ENCODE measurements around the gene CACNA1G.
A peak's percentile ranks its signal among the peaks of the same experiment; 100 is the strongest.

CACNA1G gene

DNA sequence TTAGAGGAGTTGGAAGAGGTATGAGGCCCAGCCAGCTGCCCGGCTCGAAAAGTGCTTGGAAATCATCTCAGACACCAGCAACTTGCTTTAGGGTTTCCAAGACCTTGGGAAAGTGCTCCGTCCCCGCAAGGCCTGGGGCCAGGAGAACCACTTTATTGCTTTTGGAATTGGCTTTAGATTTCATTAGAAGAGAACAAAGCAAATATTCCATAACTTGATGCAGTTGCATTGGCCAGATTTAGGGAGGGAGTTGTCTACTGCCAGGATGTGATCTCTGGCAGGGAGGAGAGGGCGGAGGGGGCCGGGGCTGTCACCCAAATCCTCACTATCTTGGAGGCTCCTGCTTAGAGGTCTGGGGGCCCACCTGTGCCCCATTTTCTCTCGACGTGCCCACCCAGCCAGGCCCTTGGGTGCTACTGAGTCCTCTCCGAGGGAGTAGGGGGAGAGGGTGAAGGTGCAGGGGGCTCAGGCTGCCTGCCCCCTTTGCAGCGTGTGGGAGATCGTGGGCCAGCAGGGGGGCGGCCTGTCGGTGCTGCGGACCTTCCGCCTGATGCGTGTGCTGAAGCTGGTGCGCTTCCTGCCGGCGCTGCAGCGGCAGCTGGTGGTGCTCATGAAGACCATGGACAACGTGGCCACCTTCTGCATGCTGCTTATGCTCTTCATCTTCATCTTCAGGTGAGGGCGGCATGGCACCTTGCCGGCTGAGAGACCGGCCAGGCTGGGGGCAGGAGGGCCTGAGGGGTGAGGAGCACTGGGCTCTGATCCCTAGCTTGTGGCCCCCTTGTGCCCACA is 30.6 kb downstream of the CACNA1G start:
- no peak for DNase-seq

DNA sequence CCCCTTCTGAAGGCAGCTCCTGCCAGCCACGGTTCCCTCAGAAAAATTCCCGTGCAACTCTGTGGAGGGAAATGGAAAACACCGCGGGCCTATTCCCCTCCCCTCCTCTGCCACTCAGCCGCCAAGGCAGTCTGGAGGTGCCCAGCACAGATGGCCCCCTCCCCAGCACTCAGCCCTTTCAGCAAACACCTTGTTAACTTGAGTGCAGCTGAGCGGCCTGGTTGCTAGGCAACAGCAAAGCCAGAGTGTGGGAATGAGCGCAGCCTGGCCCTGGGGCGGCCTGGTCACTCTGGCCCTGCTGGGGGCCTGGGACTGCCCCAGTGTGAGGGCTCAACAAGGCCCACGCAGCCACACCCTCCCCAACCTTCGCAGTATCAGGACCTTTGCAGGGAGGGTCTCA is 32.8 kb downstream of the CACNA1G start:
- peak; percentile 33 for DNase-seq

DNA sequence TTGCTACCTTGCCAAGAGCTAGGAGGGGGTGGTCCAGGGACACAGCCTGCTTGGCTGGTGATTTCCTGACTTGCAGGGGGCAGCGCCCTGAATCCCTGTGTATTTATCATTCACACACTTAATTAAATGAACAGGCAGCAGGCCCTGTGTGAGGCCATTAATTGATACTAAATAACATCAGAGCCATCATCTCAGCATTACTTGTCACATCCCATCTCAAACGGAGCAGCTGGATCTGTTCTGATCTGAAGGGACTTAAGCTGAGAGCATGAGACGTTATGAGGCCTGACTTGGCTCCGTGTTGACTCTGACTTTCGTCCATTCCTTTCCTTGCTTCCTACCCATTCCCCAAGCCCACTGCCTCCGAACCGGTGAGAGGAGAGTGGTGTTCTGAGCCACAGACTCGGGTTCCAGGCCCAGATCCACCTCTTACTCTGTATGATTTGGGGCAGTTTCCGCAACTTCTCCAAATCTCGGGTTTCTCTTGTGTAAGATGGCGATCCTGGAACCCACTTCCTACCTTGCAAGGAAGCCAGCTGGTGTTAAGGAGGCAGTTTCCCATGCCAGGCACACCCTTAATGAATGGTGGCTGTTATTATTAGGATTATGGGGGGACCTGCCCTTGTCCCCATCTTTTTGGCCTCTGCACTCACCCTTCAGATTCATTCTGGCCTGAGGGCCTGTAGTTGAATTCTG is 33.8 kb downstream of the CACNA1G start:
- DNase-seq, result no peak

DNA sequence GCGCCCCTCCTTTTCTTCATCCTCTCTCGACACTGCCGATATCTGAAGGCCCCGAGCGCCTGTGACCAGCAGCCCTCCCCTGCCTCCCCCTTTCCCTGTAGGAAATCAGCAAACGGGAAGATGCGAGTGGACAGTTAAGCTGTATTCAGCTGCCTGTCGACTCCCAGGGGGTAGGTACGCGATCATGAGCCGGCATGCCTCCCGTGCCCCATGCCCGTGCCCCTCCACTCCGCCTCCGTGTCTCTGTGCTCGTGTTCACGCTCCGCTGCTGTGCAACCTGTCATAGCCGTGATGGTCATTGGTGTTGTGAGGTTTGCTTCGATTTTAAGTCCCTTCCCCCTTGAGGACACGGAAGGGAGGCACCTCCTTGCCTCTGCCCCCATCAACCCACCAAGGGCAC is 34.4 kb downstream of the CACNA1G start:
- DNase-seq, result no peak

DNA sequence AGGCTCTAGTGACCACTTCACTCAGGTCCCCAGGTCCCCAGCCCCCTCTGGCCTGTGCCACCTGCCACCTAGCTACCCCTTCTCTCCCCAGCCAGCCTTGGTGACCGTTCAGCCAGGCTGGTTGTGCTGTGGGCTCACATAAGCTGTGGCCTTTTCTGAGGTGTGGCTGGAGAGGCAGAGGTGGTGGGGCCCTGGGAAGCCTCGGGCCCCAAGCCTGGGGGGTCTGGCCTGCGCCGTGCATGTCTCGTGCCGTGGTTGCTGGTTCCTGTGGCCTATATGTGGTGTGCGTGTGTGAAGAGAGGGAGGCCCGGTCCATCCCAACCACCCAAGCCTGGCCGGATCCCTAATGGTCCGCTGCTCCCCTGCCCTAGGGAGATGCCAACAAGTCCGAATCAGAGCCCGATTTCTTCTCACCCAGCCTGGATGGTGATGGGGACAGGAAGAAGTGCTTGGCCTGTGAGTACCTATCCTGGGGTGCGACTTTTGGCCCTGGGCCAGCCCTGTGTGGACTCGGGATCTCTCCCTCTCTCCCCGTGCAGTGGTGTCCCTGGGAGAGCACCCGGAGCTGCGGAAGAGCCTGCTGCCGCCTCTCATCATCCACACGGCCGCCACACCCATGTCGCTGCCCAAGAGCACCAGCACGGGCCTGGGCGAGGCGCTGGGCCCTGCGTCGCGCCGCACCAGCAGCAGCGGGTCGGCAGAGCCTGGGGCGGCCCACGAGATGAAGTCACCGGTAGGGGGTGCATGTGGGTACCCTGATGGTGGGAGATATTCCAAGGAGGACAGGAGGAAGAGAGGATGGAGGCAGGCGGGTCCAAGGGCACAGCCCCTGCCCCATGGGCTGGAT is 35.9 kb downstream of the CACNA1G start:
- no peak for DNase-seq

DNA sequence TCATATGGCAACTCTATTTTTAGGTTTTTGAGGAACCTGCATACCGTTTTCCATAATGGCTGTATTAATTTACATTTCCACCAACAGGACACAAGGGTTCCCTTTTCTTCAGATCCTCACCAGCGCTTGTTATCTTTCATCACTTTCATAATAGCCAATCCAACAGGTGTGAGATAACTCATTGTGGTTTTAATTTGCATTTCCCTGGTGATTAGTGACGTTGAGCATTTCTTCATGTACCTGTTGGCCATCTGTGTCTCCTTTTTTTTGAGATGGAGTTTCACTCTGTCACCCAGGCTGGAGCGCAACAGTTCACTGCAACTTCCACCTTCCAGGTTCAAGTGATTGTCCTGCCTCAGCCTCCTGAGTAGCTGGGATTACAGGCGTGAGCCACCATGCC is 38.0 kb downstream of the CACNA1G start:
- DNase-seq, result no peak

DNA sequence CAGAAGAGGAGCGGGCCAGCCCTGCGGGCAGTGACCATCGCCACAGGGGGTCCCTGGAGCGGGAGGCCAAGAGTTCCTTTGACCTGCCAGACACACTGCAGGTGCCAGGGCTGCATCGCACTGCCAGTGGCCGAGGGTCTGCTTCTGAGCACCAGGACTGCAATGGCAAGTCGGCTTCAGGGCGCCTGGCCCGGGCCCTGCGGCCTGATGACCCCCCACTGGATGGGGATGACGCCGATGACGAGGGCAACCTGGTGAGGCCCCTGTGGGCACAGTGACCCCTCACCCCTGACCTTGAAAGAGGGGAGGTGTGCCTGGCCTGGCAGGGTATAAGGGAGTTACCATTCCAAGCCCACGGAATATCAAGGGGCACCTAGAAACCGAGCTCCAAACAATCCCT is 39.1 kb downstream of the CACNA1G start:
- no peak for DNase-seq

DNA sequence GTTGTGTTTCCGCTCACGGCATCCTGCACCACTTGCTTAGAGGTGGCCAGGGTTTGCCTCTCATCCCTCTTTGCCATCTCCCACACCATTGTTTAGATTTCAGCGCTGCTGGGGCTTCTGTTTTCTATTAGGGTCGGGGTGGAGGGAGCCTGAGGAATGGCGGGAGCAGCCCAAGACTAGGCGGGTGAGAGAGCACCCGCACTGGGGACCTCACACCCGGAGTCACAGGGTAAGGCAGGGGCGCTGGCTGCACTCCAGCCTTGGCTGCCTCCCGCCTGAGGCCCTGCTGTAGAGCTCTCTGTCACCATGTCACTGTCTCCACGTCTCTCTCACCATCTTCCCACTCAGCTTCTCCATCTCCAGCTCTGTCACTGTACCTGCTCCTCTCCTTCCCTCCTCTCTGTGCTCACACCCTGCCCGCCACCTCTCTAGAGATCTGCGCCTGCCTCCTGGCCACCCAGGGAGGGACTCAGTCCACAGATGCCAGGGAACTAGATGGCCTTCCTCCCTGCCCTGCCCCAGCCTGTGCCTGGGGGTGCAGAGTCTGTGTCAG is 41.4 kb downstream of the CACNA1G start:
- no peak for DNase-seq

DNA sequence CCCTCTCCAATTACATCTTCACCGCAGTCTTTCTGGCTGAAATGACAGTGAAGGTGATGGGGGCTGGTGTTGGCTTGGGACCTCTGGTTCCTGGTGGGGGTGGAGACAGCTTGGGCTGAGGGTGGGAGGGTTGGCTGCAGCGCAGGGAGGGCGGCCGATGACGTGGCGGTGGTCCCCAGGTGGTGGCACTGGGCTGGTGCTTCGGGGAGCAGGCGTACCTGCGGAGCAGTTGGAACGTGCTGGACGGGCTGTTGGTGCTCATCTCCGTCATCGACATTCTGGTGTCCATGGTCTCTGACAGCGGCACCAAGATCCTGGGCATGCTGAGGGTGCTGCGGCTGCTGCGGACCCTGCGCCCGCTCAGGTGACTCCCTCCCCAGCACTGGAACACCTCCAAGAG is 42.3 kb downstream of the CACNA1G start:
- DNase-seq, result no peak

DNA sequence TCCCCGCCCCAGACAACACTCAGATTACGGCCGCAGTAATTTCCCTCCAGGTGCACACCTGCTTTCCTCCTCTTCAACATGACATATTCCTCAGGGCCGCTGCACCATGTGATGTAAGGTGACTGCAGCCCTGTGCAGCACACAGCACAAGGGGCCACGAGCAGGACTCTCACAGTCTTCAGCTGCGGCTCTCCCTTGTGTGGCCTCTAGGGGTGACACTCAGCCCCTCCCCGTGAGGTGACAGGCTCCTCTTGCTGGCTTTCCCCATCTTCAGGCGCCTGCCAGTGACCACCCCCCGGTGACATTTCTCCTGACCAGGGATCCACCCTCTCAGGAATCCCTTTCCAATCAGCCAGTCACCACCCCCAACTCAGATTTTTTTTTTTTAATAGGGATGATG is 42.8 kb downstream of the CACNA1G start:
- DNase-seq, result peak; percentile 65

DNA sequence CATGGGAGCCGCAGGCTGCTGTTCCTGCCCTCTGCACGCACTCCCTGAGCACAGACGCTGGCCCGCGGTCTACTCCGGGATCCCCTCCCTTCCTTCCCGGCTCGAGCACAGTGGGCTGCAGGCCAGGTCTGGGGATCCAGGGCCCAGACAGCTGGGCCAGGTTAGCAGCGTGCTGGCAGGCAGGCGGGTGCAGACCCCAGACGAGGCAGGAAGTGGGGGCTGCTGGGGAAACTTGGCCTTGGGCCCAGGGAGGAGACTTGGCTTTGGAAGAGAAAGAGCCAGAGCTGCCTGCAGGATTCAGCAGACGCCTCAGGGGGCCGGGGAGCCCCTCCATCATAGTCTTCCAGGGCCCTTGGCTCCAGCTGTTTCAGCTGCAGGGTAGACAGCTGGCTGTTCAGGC is 44.0 kb downstream of the CACNA1G start:
- DNase-seq, result no peak

DNA sequence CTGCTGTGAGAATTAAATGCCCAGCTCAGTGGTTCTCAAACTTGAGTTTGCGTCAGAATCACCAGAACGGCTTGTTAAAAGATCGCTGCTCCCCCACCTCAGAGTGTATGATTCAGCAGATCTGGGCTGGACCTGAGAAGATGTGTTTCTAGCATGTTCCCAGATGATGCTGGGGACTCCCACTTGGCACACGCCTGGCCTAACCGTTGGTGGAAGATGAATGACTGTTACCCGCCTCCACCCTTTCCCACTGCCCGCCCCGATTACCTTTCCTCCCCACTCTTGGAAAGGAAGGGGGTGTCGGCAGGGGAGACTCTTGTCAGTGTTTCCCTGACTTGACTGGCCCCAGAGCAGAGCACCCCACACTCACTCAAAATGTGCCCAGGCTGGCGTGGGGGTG is 44.9 kb downstream of the CACNA1G start:
- DNase-seq, result no peak

DNA sequence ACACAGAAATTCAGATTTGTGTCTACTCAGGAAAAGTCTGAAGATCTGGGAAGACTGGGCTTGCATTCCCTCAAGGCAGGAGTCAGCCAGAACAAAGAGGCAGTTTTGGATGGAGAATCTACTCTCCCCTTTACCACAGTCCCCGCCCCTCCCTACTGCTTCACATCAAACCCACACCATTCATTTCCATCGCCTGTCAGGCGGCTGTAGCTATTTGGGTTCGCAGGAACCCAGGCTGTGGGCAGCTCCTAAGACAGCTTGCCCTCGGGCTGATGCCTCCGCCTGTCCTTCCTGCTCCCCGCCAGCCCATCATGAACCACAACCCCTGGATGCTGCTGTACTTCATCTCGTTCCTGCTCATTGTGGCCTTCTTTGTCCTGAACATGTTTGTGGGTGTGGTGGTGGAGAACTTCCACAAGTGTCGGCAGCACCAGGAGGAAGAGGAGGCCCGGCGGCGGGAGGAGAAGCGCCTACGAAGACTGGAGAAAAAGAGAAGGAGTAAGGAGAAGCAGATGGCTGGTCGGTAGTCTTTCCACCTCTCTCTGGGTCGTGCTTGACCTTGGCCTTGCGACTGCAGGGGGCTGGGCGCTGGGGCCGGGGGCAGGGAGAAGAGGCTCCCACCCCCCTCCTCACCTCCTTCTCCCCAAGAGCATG is 47.1 kb downstream of the CACNA1G start:
- DNase-seq, result no peak

DNA sequence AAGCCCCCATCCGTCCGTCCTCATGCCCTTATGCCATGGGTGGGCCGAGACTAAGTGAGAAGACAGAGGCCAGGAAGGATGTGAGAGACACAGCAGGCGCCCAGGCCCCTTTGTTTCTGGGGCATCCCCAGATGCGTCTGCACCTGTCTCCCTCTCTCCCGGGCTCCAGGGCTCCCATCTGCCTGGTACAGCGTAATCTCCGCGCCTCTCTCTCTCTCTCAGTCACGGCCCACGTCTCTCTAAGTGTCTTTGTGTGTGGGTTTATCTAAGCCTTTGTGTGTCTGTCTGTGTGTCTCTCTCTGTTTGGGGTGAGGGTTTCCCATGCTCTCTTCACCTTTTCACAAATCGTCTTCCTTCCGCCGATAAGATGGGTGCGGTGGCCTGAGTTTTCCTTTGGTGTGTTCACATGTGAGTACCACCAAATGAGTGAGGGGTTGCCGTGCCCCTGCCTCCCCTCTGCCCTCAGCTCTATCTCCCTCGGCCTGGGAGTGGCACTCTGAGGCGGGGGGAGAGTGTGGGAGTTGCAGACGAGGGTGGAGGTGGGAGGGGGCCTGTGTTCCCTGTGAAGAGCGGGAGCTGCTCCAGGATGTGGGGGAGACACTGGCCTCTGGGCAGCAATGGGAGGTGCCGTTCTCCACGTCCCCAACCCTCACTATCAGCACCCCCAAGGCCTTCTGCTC is 48.3 kb downstream of the CACNA1G start:
- DNase-seq, result peak; percentile 21

DNA sequence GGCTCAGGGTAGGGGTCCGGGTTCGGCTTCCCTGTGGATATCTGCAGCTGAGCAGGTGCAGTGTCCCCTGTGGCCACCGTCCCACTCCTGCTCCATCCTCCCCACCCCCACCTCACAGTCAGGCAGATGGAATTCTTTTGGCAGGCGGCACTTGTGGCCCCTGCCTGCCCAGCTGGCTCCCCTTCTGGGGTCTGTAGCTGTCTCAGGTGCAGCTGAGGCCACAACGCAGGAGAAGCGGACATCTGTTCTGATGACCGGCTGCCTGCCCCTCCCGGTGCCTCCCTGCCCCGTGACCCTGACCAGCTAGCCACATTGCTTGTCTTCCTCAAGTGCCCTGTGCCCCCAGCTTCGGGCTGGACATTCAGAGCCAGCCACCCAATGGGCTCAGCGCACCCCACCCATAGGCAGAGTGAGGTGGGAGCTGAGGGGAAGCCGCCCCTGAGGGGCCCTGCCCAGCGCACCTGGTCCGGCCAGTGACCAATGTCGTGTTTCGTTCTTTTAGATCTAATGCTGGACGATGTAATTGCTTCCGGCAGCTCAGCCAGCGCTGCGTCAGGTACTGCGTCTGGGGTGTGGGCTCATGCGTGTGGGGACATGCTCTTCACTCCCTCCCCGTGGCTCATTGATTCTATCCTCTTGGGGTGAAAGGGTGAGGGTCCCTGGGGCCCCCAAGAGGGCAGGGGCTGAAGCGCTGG is 49.0 kb downstream of the CACNA1G start:
- DNase-seq, result no peak

DNA sequence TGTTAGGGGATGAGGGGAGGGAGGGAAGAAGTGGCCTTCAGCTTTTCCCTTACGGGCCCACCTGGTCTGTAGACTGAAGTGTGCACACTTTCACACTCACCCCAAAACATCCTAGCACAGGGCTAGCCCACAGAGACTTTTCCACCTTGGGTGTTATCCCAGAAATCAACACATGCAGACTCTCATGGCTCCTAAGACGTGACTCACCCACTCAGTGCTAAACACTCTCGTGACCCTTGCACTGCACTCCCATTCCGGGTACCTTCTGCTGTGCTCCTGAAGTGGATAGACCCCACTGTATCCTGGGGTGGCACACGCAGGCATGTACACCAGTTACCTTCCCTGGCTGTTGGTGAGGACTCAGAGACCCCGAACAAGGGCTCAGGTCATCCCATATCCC is 51.1 kb downstream of the CACNA1G start:
- DNase-seq, result no peak

DNA sequence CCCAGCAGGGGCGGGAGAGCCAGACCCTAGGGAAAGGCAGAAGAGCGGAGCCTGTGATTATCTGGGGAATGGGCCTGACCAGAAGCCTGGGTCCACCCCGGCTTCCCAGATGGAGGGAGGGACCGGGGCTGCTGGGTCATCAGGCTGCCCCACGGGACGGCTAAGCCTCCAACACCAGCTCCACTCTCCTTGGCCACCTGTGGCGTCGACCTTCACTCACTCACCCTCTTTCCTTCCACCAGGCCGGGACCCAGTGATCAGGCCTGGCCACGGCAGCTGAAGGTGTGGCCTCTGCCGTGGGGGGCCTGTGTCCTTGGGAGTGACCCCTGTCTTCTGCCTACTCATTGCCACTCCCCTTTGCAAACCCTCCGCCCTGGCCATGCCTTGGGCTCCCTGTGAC is 51.8 kb downstream of the CACNA1G start:
- no peak for DNase-seq

DNA sequence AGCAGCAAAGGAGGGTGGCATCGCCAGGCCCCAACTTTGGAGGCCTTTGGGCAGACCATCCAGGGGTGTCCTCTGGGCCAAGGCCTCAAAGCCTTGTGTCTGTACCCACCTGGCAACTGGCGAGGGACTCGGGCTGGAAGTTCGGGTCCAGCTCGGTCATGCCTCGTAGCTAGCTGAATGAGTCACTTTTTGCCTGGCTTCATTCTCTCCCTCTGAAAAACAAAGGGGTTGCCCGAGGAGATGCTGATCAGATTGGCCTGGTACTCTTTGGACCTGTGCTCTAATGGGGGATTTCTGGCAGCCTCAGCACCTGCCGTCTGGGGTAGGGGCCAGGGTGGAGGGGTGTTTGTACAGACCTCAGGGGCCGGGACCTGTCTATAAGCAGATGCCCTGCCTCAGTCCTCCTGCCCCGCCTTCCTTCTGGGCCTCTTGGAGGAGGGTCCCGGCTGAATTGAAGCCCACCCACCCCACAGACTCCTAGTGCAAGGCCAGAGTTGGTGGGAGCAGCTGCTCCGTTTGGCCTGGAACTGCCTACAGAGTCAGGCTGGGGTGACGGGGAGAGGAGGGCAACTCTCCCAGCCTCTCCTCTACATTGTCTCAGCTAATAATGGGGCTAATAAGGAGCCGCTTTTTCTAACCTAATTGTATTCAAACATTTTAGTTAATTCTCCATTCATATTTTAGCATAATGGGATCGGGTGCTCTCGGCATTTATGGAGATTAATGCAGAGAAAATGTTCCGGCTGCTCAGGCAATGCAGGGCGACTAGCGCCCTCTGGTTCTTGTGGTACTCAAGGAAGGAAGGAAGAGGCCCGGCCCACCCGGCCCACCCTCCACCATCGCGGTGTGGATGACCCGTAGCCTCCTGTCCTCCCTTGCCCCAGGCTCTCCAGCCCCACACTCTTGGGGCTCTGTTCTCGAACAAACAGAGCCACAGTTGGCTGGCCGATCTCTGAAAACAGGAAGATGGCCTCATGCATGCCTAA is 52.8 kb downstream of the CACNA1G start:
- no peak for DNase-seq

DNA sequence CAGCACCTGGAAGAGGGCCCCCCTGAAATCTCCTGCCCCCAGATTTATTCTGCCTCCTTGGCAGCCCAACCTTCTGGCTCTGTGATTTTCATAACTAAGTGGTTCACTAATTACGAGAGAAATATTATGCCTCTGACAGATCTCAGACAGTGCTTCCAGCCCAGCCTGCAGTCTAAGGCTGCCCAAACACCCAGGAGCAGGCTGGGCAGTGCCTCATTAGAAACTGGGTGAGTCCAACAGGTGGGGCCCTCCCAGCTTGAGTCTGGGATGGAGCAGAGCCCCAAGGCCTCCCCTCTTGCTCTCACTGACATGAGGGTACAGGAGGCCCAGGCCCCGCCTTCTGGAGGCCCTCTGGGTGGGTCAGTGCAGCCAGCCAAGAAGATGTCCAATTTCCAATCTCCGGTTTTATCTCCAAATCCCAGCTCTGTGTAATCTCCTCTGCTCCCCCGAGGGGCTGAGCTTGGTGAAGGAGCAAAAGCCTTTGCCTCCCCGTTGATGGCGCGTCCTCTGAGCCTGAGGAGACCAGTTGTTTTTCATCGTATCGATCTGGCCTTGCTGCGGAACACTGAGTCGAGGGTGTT is 54.0 kb downstream of the CACNA1G start:
- no peak for DNase-seq

DNA sequence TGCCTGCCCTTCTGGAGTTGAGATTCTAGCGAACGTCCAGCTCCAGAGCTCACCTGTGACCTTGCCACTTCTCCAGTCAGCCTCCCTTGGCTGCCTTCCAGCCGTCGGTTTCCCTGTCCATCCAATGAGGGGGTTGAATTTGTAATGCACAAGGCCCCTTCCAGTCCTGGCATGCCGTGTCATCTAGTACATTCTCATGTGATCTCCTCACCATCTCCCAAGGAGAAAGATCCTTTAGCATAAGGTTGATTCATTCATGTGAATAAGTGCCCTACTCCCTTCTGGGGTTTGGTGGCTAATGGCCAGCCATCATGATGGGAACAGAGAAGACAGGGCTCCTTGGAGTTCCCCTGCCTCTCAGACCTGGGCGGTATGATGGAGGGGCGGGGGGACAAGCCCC is 55.3 kb downstream of the CACNA1G start:
- DNase-seq, result no peak

Measured in NCI-H2107 (cell line).